GM12873 (cell line): Measurements from ENCODE around the gene SCAMP4.
A peak's percentile ranks its signal among the peaks of the same experiment; 100 is the strongest.

Experiments used
- TF ChIP-seq, protein P1 (sequence below): IDR thresholded peaks from 2 replicates; pipeline ENCODE4 v1.5.1; 2012; ENCODE audit warnings: low read depth, mild to moderate bottlenecking, moderate library complexity, low read length, control low read depth; ENCODE audit not compliant: insufficient read depth; ENCODE audit errors: missing control alignments

Gene SCAMP4

GRCh38 chr19:1936430-1936829 lies 31.2 kb downstream of the SCAMP4 start:
- TF ChIP-seq, protein P1, sequence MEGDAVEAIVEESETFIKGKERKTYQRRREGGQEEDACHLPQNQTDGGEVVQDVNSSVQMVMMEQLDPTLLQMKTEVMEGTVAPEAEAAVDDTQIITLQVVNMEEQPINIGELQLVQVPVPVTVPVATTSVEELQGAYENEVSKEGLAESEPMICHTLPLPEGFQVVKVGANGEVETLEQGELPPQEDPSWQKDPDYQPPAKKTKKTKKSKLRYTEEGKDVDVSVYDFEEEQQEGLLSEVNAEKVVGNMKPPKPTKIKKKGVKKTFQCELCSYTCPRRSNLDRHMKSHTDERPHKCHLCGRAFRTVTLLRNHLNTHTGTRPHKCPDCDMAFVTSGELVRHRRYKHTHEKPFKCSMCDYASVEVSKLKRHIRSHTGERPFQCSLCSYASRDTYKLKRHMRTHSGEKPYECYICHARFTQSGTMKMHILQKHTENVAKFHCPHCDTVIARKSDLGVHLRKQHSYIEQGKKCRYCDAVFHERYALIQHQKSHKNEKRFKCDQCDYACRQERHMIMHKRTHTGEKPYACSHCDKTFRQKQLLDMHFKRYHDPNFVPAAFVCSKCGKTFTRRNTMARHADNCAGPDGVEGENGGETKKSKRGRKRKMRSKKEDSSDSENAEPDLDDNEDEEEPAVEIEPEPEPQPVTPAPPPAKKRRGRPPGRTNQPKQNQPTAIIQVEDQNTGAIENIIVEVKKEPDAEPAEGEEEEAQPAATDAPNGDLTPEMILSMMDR = no peak

DNA sequence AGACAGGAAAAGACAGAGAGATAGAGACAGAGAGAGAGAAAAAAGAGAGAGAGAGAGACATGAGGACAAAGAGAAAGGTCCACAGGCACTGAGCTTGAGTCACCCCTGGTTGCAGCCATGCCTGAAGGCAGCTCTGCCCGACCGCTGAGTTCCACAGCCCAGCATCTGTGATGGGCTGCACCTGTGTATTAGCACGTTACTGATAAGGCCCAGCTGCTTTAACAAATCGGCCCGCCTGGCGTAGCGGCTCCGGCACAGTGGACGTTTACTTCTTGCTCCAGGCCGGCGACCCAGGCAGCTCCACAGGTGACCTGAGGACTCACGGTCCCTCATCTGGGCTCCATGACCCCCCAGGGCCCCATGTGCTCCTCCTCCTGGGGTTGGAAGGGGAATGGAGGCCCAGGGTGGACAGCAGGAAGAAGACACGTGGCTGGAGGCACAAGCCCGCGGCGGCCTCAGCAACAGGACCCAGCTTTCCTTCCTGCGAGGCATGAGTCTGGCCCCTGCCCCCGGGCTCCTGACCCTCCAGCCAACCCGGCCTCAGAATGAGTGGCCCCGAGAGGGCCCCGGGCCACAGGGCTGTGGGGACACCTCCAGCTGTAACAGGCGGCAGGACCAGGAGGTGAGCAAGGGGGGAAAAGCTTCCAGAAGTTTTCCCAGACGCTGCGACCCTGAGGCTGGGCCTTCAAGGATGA lies 31.9 kb downstream of the SCAMP4 start:
- TF ChIP-seq, protein P1 = no peak

DNA sequence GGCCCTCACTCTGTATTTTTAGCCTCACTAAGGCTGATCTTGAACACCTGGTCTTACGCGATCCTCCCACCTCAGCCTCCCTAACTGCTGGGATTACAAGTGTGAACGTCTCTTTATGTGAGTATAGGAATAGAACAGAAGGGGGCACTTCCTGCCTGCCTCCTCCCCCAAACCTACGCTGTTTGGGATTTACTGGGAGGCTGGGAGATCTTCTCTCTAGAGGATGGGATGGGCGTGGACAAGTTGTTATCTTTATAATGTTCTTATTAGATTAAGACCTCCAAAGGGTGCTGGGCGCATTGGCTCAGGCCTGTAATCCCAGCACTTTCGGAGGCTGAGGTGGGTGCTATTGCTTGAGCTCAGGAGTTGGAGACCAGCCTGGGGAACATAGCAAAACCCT lies 32.9 kb downstream of the SCAMP4 start:
- TF ChIP-seq, protein P1 = no peak

- TF ChIP-seq, protein P1 = peak; percentile 13
These were observed 36.2 kb downstream of the SCAMP4 start, which contains the start of gene CSNK1G2 for GRCh38 chr19:1941146-1942077. CSNK1G2 (plus strand) TSS chr19:1941172; CDS start chr19:1969773, 28,601 bp downstream.

- TF ChIP-seq, protein P1 = no peak
These were observed 37.1 kb downstream of the SCAMP4 start for GRCh38 chr19:1942078-1942933.

GRCh38 chr19:1942934-1943555 lies 37.8 kb downstream of the SCAMP4 start:
- TF ChIP-seq, protein P1 = no peak
